DOHH2 (cell line): ENCODE results near the gene TMEM72.

ENCODE experiments used
- H3F3A ChIP-seq: fragments of 200-600 bp; sonication (generic), shearing (Covaris generic); 2 replicates; pipeline ENCODE4 v1.6.0; 2016; ENCODE audit warnings: antibody characterized with exemption, mild to moderate bottlenecking; ENCODE audit not compliant: control insufficient read depth, insufficient read depth
- H3K27ac ChIP-seq: fragments of 200-600 bp; sonication (generic); 2 replicates; pipeline ENCODE4 v1.5.1; 2014; ENCODE audit warnings: low read depth, mild to moderate bottlenecking, low read length, moderate library complexity
- H3K27me3 ChIP-seq: fragments of 200-600 bp; sonication (generic); 2 replicates; pipeline ENCODE4 v1.6.1; 2014; ENCODE audit warnings: mild to moderate bottlenecking, low read length, mixed read lengths; ENCODE audit not compliant: control insufficient read depth
- H3K36me3 ChIP-seq: fragments of 200-600 bp; sonication (generic); 2 replicates; pipeline ENCODE4 v1.6.1; 2014; ENCODE audit warnings: mild to moderate bottlenecking, low read length, moderate library complexity, mixed read lengths; ENCODE audit not compliant: control insufficient read depth
- H3K4me1 ChIP-seq: fragments of 200-600 bp; sonication (generic); 2 replicates; pipeline ENCODE4 v1.6.1; 2014; ENCODE audit warnings: mild to moderate bottlenecking, low read length, mixed read lengths; ENCODE audit not compliant: control insufficient read depth
- H3K4me2 ChIP-seq: fragments of 200-600 bp; sonication (generic); 2 replicates; pipeline ENCODE4 v1.6.0; 2014; ENCODE audit warnings: mild to moderate bottlenecking, low read length, moderate library complexity
- H3K4me3 ChIP-seq: fragments of 200-600 bp; sonication (generic); 2 replicates; pipeline ENCODE4 v1.5.1; 2014; ENCODE audit warnings: mild to moderate bottlenecking, low read length, mixed read lengths
- H3K79me2 ChIP-seq: fragments of 200-600 bp; sonication (generic); 2 replicates; pipeline ENCODE4 v1.6.1; 2014; ENCODE audit warnings: mild to moderate bottlenecking, low read length, mixed read lengths; ENCODE audit not compliant: control insufficient read depth
- H3K9me2 ChIP-seq: fragments of 200-600 bp; sonication (generic); replicated peaks from 2 replicates; pipeline ENCODE4 v1.6.1; 2014; ENCODE audit warnings: mild to moderate bottlenecking, low read length, mixed read lengths; ENCODE audit not compliant: control insufficient read depth
- H3K9me3 ChIP-seq: fragments of 200-600 bp; sonication (generic); 2 replicates; pipeline ENCODE4 v1.6.1; 2014; ENCODE audit warnings: antibody characterized with exemption, low read length, mixed read lengths; ENCODE audit not compliant: control insufficient read depth, insufficient read depth
- H4K20me1 ChIP-seq: fragments of 200-600 bp; sonication (generic); 2 replicates; pipeline ENCODE4 v1.6.0; 2014; ENCODE audit warnings: low read depth, mild to moderate bottlenecking, antibody characterized with exemption, low read length, moderate library complexity; ENCODE audit not compliant: control insufficient read depth, insufficient read depth
- CTCF ChIP-seq: fragments of 200-600 bp; sonication (generic); IDR thresholded peaks from one replicate; pipeline ENCODE4 v1.5.1; 2014; ENCODE audit warnings: antibody characterized with exemption, mild to moderate bottlenecking, low read depth, low read length; ENCODE audit not compliant: poor library complexity, severe bottlenecking
- EZH2phosphoT487 ChIP-seq: fragments of 200-600 bp; sonication (generic); IDR thresholded peaks from 2 replicates; pipeline ENCODE4 v1.6.1; 2017; ENCODE audit warnings: borderline replicate concordance, mild to moderate bottlenecking, antibody characterized with exemption, low read length, moderate library complexity, mixed read lengths

TMEM72 gene

GRCh38 chr10:44967616-44968015, 56.5 kb downstream of the TMEM72 start:
- no peaks in the 10 kb centered on the region for H3K9me3 ChIP-seq
- no peak overlapping the region for H3K27ac ChIP-seq

GRCh38 chr10:44968091-44968490, 57.0 kb downstream of the TMEM72 start:
- no peak for TF ChIP-seq CTCF
- no peak for TF ChIP-seq EZH2phosphoT487
- no peaks in the 10 kb centered on the region for H3K27me3 ChIP-seq
- peaks cover 58% of the 10 kb centered on the region for H3K4me1 ChIP-seq
- no peaks in the 10 kb centered on the region for H3K36me3 ChIP-seq
- H3K4me2 ChIP-seq: no peak overlapping the region
- H4K20me1 ChIP-seq: no peaks in the 10 kb centered on the region
- no peak overlapping the region for H3K4me3 ChIP-seq
- H3K9me3 ChIP-seq: no peaks in the 10 kb centered on the region
- H3K27ac ChIP-seq: no peak overlapping the region
- no peaks in the 10 kb centered on the region for H3K9me2 ChIP-seq
- no peaks in the 10 kb centered on the region for H3F3A ChIP-seq
- H3K79me2 ChIP-seq: no peaks in the 10 kb centered on the region

More at GRCh38 chr10:44967616-44968015, 56.5 kb downstream of the TMEM72 start:
- Histone ChIP-seq H4K20me1 (no peaks in the 10 kb centered on the region), H3K79me2 (no peaks in the 10 kb centered on the region), H3K9me2 (no peaks in the 10 kb centered on the region), H3K4me2 (no peak overlapping the region), H3K36me3 (no peaks in the 10 kb centered on the region), H3K27me3 (no peaks in the 10 kb centered on the region), H3K4me3 (no peak overlapping the region), H3K4me1 (peaks cover 59% of the 10 kb centered on the region), H3F3A (no peaks in the 10 kb centered on the region)
- TF ChIP-seq CTCF: no peak

- no peak overlapping the region for H3K4me3 ChIP-seq
- peaks cover 58% of the 10 kb centered on the region for H3K4me1 ChIP-seq
- no peak for TF ChIP-seq CTCF
- TF ChIP-seq EZH2phosphoT487: no peak
These were observed 57.6 kb downstream of the TMEM72 start for GRCh38 chr10:44968500-44969400.

More at GRCh38 chr10:44968500-44969400, 57.6 kb downstream of the TMEM72 start:
- H3K27ac ChIP-seq: no peak overlapping the region
- no peaks in the 10 kb centered on the region for H3K9me3 ChIP-seq
- H3F3A ChIP-seq: no peaks in the 10 kb centered on the region
- H3K9me2 ChIP-seq: no peaks in the 10 kb centered on the region
- no peaks in the 10 kb centered on the region for H3K36me3 ChIP-seq
- H3K4me2 ChIP-seq: no peak overlapping the region
- no peaks in the 10 kb centered on the region for H3K27me3 ChIP-seq
- no peaks in the 10 kb centered on the region for H4K20me1 ChIP-seq
- H3K79me2 ChIP-seq: no peaks in the 10 kb centered on the region
